Nephron (organoid): ENCODE results near the gene ALK.

Experiments used
- H3K27ac Mint-ChIP-seq, 3 experiments: 2 replicates each; pipeline ENCODE4 v1.8.0; 2020; ENCODE audit warnings: mixed read lengths in 3 of 3, mild to moderate bottlenecking in 2 of 3, moderate library complexity in 1 of 3
- H3K27me3 Mint-ChIP-seq: 2 replicates; pipeline ENCODE4 v1.8.0; 2021; ENCODE audit warnings: low read depth, mild to moderate bottlenecking, moderate library complexity, mixed read lengths
- H3K36me3 Mint-ChIP-seq: 2 replicates; pipeline ENCODE4 v1.8.0; 2020; ENCODE audit warnings: low read depth, mixed read lengths
- H3K4me1 Mint-ChIP-seq: 2 replicates; pipeline ENCODE4 v1.8.0; 2020; ENCODE audit warnings: mixed read lengths
- H3K4me3 Mint-ChIP-seq, 3 experiments: 2 replicates each; pipeline ENCODE4 v1.8.0; 2020; ENCODE audit warnings: mild to moderate bottlenecking in 3 of 3, mixed read lengths in 3 of 3, moderate library complexity in 2 of 3
- H3K9me3 Mint-ChIP-seq: 2 replicates; pipeline ENCODE4 v1.8.0; 2020; ENCODE audit warnings: mixed read lengths
- CTCF ChIP-seq, 3 experiments: fragments of 200-600 bp; sonication (generic); IDR thresholded peaks; one replicate each; pipeline ENCODE4 v1.5.0; 2021; ENCODE audit warnings: antibody characterized with exemption in 3 of 3; ENCODE audit not compliant: unreplicated experiment in 3 of 3

ALK gene

DNA sequence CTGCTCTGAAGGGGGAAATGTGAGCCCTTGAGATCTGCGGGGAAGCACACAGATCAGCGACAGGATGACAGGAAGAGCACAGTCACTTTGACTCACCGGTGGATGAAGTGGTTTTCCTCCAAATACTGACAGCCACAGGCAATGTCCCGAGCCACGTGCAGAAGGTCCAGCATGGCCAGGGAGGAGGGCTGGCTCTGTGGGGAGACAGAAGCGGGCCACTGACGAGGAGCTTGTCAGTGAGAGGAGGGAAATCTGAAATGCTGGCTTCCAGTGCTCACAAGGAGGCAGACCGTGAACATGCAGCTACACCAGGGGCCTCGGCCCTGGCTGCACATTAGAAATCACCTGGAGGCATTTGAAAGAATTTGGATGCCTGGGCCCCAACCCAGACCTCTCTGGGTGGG lies 707.5 kb downstream of the ALK start:
- no peak for TF ChIP-seq CTCF (IDR thresholded peaks at IDR 0.05; ENCODE audit: unreplicated experiment in 3 of 3)
- no peaks in the 10 kb centered on the region for H3K4me1 Mint-ChIP-seq
- H3K27me3 Mint-ChIP-seq = peaks cover 21% of the 10 kb centered on the region
- H3K9me3 Mint-ChIP-seq = no peaks in the 10 kb centered on the region
- H3K27ac Mint-ChIP-seq = no peak overlapping the region
- H3K36me3 Mint-ChIP-seq = no peaks in the 10 kb centered on the region
- no peak overlapping the region for H3K4me3 Mint-ChIP-seq

- Mint-ChIP-seq H3K9me3 (no peaks in the 10 kb centered on the region), H3K4me1 (no peaks in the 10 kb centered on the region), H3K27me3 (peaks cover 23% of the 10 kb centered on the region), H3K27ac (no peak overlapping the region), H3K4me3 (no peak overlapping the region), H3K36me3 (no peaks in the 10 kb centered on the region)
- peak; percentile 16 to 37 (median 28) for TF ChIP-seq CTCF (IDR thresholded peaks at IDR 0.05; ENCODE audit: unreplicated experiment in 3 of 3)
Measured at GRCh38 chr2:29212009-29212408, 709.4 kb downstream of the ALK start.

DNA sequence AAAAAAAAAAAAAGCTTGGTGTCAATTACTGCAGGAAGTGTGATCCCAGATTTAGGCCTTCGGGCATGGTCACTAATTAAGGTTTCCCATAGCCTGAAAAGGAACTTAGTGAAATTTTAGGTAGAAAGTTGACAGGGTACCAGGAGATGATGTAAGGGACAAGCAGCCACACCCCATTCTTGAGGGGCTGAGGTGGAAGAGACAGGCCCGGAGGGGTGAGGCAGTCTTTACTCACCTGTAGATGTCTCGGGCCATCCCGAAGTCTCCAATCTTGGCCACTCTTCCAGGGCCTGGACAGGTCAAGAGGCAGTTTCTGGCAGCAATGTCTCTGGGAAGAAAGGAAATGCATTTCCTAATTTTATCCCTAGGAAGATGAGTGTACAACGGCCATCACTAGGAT lies 711.8 kb downstream of the ALK start:
- TF ChIP-seq CTCF (IDR thresholded peaks at IDR 0.05; ENCODE audit: unreplicated experiment in 3 of 3) = no peak
- no peak overlapping the region for H3K27ac Mint-ChIP-seq
- H3K4me1 Mint-ChIP-seq = no peaks in the 10 kb centered on the region
- H3K36me3 Mint-ChIP-seq = no peaks in the 10 kb centered on the region
- no peaks in the 10 kb centered on the region for H3K9me3 Mint-ChIP-seq
- no peak overlapping the region for H3K4me3 Mint-ChIP-seq
- H3K27me3 Mint-ChIP-seq = peaks cover 18% of the 10 kb centered on the region

DNA sequence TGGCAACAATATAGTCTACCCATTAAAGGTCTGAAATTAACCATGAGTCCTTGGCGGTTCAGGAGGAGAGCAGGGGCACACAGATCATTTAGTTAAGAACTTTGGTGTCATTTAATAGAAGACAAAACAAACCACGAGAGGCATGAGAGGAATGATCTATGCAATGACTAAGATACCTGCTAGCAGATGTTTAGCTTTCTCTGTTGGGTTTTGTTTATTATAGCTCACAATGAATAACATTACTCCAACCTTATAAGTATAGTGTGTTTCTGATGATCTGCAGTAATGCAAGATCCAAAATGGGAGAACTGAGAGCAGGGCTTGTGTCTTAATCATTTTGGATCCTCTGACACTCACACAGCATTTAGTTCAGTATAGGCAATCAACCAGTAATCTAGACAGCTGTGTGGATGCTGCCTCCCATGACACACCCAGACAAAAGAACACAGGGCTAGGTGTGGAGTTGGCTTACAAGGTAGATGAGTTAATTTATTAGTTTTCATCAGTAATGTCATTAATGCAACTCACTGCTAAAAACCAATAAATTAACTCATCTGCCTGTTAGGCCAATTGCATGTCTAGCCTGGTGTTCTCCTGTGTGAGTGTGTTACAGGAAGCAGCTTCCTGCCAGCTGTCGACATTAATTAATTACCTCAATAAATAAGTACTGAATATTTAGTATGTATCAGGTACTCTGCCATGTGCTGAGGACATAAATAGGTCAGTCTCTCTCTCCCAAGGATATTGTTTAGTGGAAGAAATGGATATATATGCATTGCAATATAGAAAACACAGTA lies 713.8 kb downstream of the ALK start:
- Mint-ChIP-seq H3K4me3 (no peak overlapping the region), H3K4me1 (no peaks in the 10 kb centered on the region), H3K36me3 (no peaks in the 10 kb centered on the region), H3K9me3 (no peaks in the 10 kb centered on the region), H3K27ac (no peak overlapping the region), H3K27me3 (peaks cover 11% of the 10 kb centered on the region)
- TF ChIP-seq CTCF (IDR thresholded peaks at IDR 0.05; ENCODE audit: unreplicated experiment in 3 of 3) = no peak

- peaks cover 15% of the 10 kb centered on the region for H3K27me3 Mint-ChIP-seq
Measured at GRCh38 chr2:29206941-29207340, 714.4 kb downstream of the ALK start.

More at GRCh38 chr2:29206941-29207340, 714.4 kb downstream of the ALK start:
- Mint-ChIP-seq H3K36me3 (no peaks in the 10 kb centered on the region), H3K27ac (no peak overlapping the region), H3K9me3 (no peaks in the 10 kb centered on the region), H3K4me1 (no peaks in the 10 kb centered on the region), H3K4me3 (no peak overlapping the region)
- no peak for TF ChIP-seq CTCF (IDR thresholded peaks at IDR 0.05; ENCODE audit: unreplicated experiment in 3 of 3)
